Measurements from ENCODE around the gene KDELR3.

GRCh38 chr22:38501797-38502672, 34.1 kb downstream of the KDELR3 start:
- TF ChIP-seq POLR2AphosphoS5 (IDR thresholded peaks at IDR 0.05; ENCODE audit: low read depth, low read length) (peak; percentile 61), POLR2A (IDR thresholded peaks at IDR 0.05; ENCODE audit: low read depth, low read length) (0 out of 2 replicates have a peak, but pooled peaks have one; percentile 15)

Measured in GM12892 (cell line).